NT2/D1 (cell line): Measurements from ENCODE around the gene TBC1D32.

ENCODE experiments used
- SUZ12 ChIP-seq: IDR thresholded peaks from 2 replicates; pipeline ENCODE4 v1.6.1; 2011; ENCODE audit not compliant: insufficient read length, insufficient read depth; ENCODE audit errors: extremely low read depth
- YY1 ChIP-seq: IDR thresholded peaks from 2 replicates; pipeline ENCODE4 v1.6.1; 2011; ENCODE audit not compliant: insufficient read length, insufficient read depth
- ZNF274 ChIP-seq: IDR thresholded peaks from 2 replicates; pipeline ENCODE4 v1.6.1; 2011; ENCODE audit warnings: mild to moderate bottlenecking, low read depth, low read length

DNA sequence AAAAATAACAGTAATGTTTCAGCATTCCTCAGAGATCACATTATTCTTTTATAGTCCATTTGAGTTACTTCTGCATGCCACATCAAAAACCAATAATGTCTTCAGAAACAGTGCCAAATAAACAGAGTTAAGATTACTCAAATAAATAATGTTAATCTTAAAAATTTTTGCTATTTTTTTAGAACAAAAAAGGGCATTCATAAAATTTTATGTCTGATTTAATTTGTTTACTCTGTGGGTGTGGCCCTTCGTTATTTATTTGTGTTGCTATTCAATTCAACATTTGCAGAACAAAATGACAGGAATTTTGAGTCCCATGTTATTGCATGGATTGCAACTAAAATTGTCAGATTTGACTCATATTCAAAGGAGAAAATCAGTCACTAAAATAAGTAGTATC, 18.7 kb upstream of the TBC1D32 start:
- TF ChIP-seq YY1 (no peak), ZNF274 (no peak), SUZ12 (no peak)
